Peyer's patch (tissue), 4 donors: ENCODE data around the gene RFX2. TPM values are rescaled to one million over a fixed set of nuclear protein-coding genes. Genes with fewer than 3 reads are reported as not detected.

Experiments used
- DNase-seq, 3 donors: peaks; one replicate each; pipeline ENCODE4 v3.0.0-alpha.2; 2017 to 2019
- H3K27ac ChIP-seq, 4 donors: fragments of 200-600 bp; sonication (generic); one replicate each; pipeline ENCODE4 v1.5.1; 2016 to 2019
- H3K27me3 ChIP-seq, 2 donors: fragments of 200-600 bp; sonication (generic); one replicate each; pipeline ENCODE4 v1.5.1; 2019
- H3K36me3 ChIP-seq, 3 donors: fragments of 200-600 bp; sonication (generic); one replicate each; pipeline ENCODE4 v1.5.1; 2016 to 2019
- H3K4me1 ChIP-seq, 4 donors: fragments of 200-600 bp; sonication (generic); one replicate each; pipeline ENCODE4 v1.5.1; 2016 to 2019
- H3K4me3 ChIP-seq, 4 donors: fragments of 200-600 bp; sonication (generic); 1 replicate in 3 of 4; 2 replicates in 1 of 4; pipeline ENCODE4 v1.5.1; 2016 to 2019; ENCODE audit warnings: mild to moderate bottlenecking in 1 of 4
- H3K9me3 ChIP-seq, 4 donors: fragments of 200-600 bp; sonication (generic); one replicate each; pipeline ENCODE4 v1.5.1; 2016 to 2019; ENCODE audit warnings: mild to moderate bottlenecking in 1 of 4
- POLR2A ChIP-seq, 2 donors: fragments of 450-650 bp; IDR thresholded peaks; one replicate each; pipeline ENCODE4 v1.5.1; 2017; ENCODE audit warnings: antibody characterized with exemption in 2 of 2, mild to moderate bottlenecking in 2 of 2, moderate library complexity in 2 of 2
- total RNA-seq, 4 donors: library from RNA; depleted of rRNA; stranded (reverse); fragments of >200 nt; gene quantifications; one replicate each; pipeline ENCODE4 v1.1.0, GENCODE V29; 2016
- TF ChIP-seq, protein P1 (sequence below), 6 experiments: fragments of 450-650 bp in 4 of 6; fragments of 200-600 bp in 2 of 6; sonication (generic) in 1 of 6; IDR thresholded peaks; one replicate each; pipeline ENCODE4 v1.5.1; 2017 to 2019; ENCODE audit warnings: antibody characterized with exemption in 6 of 6, mild to moderate bottlenecking in 3 of 6, moderate library complexity in 1 of 6

Gene RFX2
- total RNA-seq, 4 donors from 2014 or later = 2.6 to 33.9 (median 10.3) TPM

DNA sequence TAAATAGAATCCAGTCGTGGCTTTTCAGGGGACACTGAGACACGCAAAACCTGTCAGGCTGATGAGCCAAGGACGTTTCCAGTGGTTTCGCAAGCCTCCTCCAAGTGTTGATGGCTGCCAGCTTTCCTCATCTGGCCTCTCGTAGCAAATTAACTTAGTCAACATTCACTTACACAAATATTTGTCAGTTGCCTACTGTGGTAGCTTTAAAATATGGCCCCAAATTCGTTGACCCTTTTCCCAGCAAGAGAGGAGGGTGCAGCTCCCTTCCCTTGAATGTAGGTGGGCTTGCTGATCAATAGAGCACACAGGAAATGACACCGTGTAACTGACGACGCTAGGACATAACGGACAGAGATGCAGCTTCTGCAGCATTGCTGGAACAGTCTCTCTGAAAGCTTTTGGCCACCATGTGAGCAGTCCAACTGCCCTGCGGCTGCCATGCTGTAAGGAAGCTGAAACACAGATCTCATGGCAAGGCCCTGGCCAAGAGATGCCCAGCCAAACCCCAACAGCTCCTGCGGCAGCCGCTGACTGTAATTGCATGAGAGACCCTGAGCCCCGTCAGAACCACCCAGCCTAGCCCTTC lies 126.8 kb downstream of the RFX2 start:
- DNase-seq = no peak
- H3K9me3 ChIP-seq = no peaks in the 10 kb centered on the region
- H3K4me1 ChIP-seq = peaks cover 0 to 16% (median 1%) of the 10 kb centered on the region in 4 donors
- peak overlapping the region in 1 of 4 donors; percentile 2 for H3K27ac ChIP-seq
- TF ChIP-seq, protein P1, sequence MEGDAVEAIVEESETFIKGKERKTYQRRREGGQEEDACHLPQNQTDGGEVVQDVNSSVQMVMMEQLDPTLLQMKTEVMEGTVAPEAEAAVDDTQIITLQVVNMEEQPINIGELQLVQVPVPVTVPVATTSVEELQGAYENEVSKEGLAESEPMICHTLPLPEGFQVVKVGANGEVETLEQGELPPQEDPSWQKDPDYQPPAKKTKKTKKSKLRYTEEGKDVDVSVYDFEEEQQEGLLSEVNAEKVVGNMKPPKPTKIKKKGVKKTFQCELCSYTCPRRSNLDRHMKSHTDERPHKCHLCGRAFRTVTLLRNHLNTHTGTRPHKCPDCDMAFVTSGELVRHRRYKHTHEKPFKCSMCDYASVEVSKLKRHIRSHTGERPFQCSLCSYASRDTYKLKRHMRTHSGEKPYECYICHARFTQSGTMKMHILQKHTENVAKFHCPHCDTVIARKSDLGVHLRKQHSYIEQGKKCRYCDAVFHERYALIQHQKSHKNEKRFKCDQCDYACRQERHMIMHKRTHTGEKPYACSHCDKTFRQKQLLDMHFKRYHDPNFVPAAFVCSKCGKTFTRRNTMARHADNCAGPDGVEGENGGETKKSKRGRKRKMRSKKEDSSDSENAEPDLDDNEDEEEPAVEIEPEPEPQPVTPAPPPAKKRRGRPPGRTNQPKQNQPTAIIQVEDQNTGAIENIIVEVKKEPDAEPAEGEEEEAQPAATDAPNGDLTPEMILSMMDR (IDR thresholded peaks at IDR 0.05) = no peak
- no peak overlapping the region for H3K4me3 ChIP-seq
- H3K36me3 ChIP-seq = no peaks in the 10 kb centered on the region
- no peaks in the 10 kb centered on the region for H3K27me3 ChIP-seq

DNA sequence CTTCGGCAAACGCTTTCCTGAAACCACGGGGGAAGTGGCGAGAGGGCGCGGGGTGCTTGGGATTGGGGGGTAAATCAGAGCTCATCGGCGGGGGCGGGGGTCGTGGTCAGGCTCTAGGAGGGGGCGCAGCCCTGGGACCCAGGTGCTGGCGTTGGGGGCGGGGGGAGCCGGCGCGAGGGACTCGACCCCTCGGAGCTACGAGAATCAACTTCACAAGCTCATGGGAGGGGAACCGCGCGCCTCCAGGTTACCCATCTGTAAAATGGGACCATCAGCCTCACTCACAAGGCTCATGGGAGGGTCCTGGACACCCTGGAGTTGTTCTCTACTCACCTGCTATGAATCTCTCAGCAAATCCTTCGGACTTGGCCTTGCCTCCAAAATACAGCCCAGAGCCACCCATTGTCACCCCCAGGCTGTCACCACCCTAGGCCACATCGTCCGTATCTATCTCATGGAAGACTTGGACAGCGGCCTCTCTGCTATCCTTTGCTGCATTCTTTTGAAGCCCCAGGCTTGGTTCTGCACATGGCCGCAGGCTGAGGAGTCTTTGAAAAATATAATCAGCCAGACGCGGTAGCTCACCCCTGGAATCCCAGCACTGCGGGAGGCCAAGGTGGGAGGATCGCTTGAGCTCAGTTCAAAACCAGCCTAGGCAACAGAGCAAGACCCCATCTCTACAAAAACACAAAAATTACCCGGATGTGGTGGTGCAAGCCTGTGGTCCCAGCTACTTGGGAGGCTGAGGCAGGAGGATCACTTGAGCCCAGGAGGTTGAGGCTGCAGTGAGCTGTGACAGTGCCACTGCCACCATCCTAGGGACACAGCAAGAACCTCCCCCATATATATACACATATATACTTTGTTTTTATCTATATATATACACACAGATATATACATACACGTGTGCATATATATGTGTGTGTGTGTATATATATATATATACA lies 131.4 kb downstream of the RFX2 start:
- peaks cover 5 to 53% (median 29%) of the 10 kb centered on the region in 4 donors for H3K4me1 ChIP-seq
- peak overlapping the region; percentile 80 to 92 (median 90) for H3K27ac ChIP-seq
- DNase-seq = no peak

DNA sequence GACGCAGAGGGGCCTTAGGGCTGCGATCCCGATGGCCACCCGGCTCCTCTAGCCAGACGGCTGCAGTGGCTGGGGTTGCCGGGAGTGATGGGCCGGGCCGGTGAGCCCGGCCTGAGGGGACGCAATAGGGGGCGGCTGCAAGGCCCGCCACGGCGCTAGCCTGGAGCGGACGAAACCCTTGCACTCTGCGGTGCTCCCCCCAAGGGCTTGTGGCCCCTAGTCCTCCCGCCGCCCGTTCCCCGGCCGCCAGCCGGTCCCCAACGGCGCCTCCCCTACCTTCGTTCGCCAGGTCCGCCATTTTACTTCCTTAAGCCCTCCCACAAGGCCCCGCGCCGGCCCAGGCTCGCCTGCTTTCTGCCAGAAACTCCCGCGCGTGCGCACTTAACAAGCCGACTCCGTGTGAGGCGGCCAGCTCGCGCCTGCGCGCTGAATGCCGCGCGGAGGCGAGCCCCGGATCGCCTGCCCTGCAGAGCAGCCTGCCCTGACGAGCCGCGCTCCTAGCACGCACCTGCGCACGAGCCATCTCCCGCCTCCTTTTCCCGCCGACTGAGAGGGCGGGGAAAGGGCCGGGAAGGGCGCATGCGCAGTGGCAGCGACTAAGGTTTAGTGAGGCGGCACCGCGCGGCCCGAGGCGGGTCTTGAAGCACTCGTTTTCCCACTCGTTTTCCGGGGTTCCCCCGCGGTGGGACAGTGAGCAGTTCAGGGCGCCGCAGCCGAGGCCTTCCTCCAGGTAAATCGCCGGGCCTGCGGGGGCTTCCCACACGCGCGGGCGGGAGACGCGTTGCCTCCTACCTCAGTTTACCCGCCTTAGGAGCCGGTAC lies 132.3 kb downstream of the RFX2 start, which contains the start of gene RANBP3:
Gene RANBP3 (minus strand): TSS at position 356 of the 821 bp plus-strand sequence. CDS start 58 bp downstream, at position 298.
- peaks cover 5 to 60% (median 29%) of the 10 kb centered on the region in 4 donors for H3K4me1 ChIP-seq

More for the DNA sequence above, 131.4 kb downstream of the RFX2 start:
- no peaks in the 10 kb centered on the region for H3K27me3 ChIP-seq
- no peak for TF ChIP-seq POLR2A (IDR thresholded peaks at IDR 0.05)
- TF ChIP-seq, protein P1 (IDR thresholded peaks at IDR 0.05) = no peak
- no peaks in the 10 kb centered on the region for H3K9me3 ChIP-seq
- peak overlapping the region; percentile 92 to 98 (median 96) for H3K4me3 ChIP-seq
- peaks cover 0 to 3% (median 0%) of the 10 kb centered on the region in 3 donors for H3K36me3 ChIP-seq

DNA sequence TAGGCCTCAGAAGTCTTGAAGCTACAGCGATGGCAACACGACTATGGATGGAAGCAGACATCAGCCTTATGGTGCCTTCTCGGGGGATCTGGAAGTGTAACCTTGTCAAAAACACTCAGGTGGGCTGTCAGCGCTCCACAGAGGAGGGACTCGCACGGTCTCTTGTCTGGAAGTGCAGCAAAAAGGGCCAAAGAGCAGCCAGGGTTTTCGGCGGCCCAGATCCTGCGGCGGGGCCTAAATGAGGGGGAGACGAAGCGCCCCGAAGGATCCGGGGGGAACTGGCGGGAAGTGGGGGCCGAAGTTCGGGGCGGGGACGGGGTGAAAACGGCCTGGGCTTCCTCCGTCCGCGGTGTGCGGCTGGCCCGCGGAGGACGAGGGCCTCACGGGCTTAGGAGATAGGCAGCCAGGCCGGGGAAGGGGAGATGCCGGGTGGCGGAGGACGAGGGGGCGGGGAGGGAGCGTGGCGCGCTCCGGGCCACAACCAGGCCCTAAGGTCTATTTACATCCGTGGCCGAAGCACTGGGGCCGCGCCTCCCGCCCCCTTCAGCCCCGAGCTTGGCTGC lies 133.0 kb downstream of the RFX2 start:
- Histone ChIP-seq H3K27me3 (no peaks in the 10 kb centered on the region), H3K36me3 (peaks cover 0 to 13% (median 0%) of the 10 kb centered on the region in 3 donors), H3K4me1 (peaks cover 5 to 60% (median 29%) of the 10 kb centered on the region in 4 donors), H3K4me3 (peak overlapping the region; percentile 92 to 98 (median 96)), H3K9me3 (no peaks in the 10 kb centered on the region), H3K27ac (peak overlapping the region; percentile 80 to 92 (median 90))
- TF ChIP-seq, protein P1 (IDR thresholded peaks at IDR 0.05) = no peak
- no peak for TF ChIP-seq POLR2A (IDR thresholded peaks at IDR 0.05)
- no peak for DNase-seq

More for the DNA sequence above, 132.3 kb downstream of the RFX2 start, which contains the start of gene RANBP3:
- Histone ChIP-seq H3K27ac (peak within 1 kb of the TSS; percentile 80 to 92 (median 90)), H3K9me3 (no peaks in the 10 kb centered on the region), H3K36me3 (peaks cover 0 to 11% (median 0%) of the 10 kb centered on the region in 3 donors), H3K4me3 (peak within 1 kb of the TSS; percentile 92 to 98 (median 96)), H3K27me3 (no peaks in the 10 kb centered on the region)
- TF ChIP-seq, protein P1 (IDR thresholded peaks at IDR 0.05) = no peak
- peak; percentile 31 to 62 for TF ChIP-seq POLR2A (IDR thresholded peaks at IDR 0.05)
- peak; percentile 97 to 100 (median 99) for DNase-seq
